T-helper 22 cell (primary cell): ENCODE measurements around the gene PATL2.
"Not testable (repeated sequence)": the region's sequence is repeated elsewhere in the genome, so short reads cannot be mapped to it uniquely, and the experiment has no call there.

Source experiments
- DNase-seq: peaks from one replicate; pipeline ENCODE4 v3.0.0-alpha.2; 2020; ENCODE audit warnings: low read depth

PATL2 gene

DNA sequence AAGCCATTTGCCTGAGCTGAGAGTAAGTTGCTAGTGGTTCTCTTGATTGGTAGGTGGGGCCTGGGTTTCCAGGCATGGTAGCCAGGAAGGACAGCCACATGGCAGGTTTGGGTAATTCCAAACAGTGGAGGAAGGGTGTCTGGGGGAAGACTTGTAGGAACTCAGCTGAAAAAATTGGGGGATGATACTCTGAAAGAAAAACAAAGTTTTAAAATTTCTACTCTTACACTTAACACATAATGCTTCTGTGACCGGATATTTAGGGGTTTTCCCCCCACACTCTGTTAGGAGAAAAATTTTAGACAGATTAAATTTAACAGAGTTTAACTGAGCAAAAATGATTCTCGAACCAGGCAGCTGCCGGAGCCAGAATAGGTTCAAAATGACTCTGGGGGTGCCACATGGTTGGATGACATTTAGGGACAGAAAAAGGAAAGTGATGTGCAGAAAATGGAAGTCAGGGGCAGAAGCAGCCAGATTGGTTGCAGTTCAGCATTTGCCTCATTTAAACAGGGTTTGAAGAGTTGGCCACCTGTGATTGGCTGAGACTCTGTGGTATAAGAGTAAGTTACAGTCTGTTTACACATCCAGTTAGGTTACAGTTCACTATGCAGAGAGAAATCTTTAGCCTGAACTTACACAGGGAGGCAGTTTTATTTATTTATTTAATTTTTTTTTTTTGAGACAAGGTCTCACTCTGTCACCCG, 8.3 kb upstream of the PATL2 start:
- DNase-seq = peak; percentile 42

DNA sequence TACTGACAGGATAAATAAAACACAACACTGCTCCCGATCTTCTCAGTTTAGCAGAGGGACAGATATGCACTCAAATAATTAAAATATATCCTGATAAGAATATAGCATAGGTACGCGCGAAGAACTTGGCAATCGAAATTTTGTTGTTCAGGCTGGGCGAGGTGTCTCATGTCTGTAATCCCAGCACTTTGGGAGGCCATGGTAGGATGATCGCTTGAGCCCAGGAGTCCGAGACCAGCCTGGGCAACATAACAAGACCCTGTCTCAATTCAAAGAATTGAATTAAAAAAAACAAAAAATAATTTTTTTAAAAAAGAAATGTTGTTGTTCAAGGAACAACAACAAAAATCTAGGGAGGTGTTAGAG, 7.8 kb upstream of the PATL2 start:
- DNase-seq = no peak

DNA sequence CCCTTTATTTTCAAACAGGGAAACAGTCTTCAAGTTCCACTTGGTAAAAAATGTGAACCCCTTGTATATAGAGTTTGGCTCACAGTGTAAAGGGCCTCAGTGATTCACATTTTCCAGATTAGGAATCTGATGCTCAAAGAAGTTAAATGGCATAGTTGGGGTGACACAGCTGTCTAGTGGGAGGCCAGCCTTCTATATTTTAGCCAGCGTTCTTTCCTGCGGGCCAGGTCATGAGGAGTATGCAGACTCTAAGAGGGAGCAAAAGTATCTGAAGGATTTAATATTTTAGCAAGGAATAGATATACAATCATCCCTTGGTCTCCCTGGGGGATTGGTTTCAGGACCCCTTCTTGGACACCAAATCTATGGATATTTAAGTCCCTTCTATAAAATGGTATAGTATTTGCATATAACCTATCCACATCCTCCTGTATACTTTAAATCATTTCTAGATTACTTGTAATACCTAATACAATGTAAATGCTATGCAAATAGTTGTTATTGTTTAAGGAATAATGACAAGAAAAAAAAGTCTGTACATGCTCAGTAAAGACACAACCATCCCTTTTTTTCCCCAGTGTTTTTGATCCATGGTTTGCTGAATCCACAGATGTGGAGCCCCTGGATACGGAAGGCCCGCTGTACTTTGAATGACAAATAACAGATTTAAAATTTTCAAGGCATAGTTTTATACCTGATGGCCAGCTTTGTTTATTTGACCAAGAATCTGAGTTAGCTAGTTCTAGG, 7.2 kb upstream of the PATL2 start:
- no peak for DNase-seq

DNA sequence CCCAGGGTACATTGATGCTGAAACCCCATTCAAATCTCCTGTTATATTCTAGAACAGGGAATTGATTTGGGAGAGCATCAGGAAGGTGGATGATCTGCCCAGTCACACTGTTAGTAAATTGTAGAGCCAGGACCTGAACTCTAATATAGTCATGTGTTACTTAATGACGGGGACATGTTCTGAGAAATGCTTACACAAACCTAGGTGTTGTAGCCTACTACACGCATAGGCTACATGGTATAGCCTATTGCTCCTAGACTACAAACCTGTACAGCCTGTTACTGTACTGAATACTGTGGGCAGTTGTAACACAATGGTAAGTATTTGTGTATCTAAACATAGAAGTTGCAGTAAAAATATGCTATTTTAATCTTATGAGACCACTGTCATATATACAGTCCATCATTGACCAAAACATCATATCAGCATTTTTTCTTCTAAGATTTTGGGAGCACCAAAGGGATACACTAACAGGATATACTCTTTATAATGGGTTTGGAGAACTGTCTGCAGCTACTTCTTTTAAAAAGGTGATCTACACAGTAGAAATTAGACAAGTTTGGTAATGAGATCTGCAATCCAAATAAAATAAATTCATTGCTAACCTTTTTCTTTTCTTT, 6.0 kb upstream of the PATL2 start:
- DNase-seq = no peak

DNA sequence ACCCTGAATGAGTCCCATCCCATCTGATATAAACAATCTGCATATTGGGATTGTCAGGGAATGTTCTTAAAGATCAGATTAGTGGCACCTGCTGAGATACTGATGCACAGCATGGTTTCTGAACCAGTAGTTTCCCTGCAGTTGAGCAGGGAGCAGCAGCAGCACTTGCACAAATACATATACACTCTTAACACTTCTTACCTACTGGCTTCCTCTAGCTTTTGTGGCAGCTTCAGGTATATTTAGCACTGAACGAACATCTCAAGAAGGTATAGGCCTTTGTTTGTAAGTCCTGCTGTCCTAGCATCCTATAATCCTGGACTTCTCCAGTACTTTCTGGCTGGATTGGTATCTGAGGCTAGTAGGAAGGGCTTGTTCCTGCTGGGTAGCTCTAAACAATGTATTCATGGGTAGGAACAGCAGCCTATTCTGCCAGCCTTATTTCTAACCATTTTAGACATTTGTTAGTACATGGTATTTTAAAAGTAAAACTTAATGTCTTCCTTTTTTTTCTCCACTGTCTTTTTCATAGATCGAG, 4.7 kb upstream of the PATL2 start:
- DNase-seq = no peak

DNA sequence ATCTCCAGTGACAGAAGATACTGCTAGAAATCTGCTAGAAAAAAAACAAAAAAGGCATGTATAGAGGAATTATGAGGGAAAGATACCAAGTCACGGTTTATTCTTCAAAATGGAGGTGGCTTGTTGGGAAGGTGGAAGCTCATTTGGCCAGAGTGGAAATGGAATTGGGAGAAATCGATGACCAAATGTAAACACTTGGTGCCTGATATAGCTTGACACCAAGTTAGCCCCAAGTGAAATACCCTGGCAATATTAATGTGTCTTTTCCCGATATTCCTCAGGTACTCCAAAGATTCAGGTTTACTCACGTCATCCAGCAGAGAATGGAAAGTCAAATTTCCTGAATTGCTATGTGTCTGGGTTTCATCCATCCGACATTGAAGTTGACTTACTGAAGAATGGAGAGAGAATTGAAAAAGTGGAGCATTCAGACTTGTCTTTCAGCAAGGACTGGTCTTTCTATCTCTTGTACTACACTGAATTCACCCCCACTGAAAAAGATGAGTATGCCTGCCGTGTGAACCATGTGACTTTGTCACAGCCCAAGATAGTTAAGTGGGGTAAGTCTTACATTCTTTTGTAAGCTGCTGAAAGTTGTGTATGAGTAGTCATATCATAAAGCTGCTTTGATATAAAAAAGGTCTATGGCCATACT, 4.1 kb upstream of the PATL2 start:
- no peak for DNase-seq

DNA sequence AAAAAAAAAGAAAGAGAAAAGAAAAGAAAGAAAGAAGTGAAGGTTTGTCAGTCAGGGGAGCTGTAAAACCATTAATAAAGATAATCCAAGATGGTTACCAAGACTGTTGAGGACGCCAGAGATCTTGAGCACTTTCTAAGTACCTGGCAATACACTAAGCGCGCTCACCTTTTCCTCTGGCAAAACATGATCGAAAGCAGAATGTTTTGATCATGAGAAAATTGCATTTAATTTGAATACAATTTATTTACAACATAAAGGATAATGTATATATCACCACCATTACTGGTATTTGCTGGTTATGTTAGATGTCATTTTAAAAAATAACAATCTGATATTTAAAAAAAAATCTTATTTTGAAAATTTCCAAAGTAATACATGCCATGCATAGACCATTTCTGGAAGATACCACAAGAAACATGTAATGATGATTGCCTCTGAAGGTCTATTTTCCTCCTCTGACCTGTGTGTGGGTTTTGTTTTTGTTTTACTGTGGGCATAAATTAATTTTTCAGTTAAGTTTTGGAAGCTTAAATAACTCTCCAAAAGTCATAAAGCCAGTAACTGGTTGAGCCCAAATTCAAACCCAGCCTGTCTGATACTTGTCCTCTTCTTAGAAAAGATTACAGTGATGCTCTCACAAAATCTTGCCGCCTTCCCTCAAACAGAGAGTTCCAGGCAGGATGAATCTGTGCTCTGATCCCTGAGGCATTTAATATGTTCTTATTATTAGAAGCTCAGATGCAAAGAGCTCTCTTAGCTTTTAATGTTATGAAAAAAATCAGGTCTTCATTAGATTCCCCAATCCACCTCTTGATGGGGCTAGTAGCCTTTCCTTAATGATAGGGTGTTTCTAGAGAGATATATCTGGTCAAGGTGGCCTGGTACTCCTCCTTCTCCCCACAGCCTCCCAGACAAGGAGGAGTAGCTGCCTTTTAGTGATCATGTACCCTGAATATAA, 2.2 kb upstream of the PATL2 start:
- no peak for DNase-seq

DNA sequence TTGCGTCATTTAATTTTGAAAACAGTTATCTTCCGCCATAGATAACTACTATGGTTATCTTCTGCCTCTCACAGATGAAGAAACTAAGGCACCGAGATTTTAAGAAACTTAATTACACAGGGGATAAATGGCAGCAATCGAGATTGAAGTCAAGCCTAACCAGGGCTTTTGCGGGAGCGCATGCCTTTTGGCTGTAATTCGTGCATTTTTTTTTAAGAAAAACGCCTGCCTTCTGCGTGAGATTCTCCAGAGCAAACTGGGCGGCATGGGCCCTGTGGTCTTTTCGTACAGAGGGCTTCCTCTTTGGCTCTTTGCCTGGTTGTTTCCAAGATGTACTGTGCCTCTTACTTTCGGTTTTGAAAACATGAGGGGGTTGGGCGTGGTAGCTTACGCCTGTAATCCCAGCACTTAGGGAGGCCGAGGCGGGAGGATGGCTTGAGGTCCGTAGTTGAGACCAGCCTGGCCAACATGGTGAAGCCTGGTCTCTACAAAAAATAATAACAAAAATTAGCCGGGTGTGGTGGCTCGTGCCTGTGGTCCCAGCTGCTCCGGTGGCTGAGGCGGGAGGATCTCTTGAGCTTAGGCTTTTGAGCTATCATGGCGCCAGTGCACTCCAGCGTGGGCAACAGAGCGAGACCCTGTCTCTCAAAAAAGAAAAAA, 1.4 kb upstream of the PATL2 start:
- peak; percentile 44 for DNase-seq

DNA sequence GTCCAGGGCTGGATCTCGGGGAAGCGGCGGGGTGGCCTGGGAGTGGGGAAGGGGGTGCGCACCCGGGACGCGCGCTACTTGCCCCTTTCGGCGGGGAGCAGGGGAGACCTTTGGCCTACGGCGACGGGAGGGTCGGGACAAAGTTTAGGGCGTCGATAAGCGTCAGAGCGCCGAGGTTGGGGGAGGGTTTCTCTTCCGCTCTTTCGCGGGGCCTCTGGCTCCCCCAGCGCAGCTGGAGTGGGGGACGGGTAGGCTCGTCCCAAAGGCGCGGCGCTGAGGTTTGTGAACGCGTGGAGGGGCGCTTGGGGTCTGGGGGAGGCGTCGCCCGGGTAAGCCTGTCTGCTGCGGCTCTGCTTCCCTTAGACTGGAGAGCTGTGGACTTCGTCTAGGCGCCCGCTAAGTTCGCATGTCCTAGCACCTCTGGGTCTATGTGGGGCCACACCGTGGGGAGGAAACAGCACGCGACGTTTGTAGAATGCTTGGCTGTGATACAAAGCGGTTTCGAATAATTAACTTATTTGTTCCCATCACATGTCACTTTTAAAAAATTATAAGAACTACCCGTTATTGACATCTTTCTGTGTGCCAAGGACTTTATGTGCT, 721 bp upstream of the PATL2 start:
- peak; percentile 36 for DNase-seq

DNA sequence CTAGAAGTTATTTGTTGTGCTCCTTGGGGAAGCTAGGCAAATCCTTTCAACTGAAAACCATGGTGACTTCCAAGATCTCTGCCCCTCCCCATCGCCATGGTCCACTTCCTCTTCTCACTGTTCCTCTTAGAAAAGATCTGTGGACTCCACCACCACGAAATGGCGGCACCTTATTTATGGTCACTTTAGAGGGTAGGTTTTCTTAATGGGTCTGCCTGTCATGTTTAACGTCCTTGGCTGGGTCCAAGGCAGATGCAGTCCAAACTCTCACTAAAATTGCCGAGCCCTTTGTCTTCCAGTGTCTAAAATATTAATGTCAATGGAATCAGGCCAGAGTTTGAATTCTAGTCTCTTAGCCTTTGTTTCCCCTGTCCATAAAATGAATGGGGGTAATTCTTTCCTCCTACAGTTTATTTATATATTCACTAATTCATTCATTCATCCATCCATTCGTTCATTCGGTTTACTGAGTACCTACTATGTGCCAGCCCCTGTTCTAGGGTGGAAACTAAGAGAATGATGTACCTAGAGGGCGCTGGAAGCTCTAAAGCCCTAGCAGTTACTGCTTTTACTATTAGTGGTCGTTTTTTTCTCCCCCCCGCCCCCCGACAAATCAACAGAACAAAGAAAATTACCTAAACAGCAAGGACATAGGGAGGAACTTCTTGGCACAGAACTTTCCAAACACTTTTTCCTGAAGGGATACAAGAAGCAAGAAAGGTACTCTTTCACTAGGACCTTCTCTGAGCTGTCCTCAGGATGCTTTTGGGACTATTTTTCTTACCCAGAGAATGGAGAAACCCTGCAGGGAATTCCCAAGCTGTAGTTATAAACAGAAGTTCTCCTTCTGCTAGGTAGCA, 657 bp downstream of the PATL2 start:
- no peak for DNase-seq

DNA sequence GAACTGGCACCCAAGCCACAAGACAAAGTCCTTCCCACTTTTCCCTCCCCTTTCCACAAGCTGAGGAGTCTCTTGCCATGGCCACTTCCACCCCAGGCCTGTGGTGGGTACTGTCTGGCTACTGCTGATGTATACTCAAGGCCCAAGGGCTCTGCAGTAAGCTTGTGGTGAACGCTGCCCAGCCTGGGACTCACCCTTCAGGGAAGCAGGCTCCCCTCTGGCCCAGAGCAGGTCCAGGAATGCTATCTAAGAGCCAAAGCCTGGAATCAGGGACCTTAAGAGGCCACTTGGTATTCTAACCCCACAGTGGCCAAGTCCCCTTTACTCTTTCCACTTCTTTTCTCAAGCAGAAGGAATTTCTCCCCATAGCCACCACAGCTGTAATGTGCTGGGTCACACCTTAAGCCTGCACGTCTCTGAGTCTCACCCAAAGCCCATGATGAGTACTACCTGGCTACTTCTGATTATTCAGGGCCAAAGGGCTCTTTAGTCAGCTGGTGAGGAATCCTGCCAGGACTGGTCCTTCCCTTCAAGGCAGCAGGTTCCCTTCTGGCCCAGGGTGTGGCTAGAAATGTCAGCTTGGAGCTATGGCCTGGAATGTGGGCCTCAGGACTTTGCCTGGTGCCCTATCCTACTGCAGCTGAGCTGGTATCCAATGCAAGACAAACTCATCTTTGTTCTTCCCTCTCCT, 4.0 kb downstream of the PATL2 start:
- no peak for DNase-seq

DNA sequence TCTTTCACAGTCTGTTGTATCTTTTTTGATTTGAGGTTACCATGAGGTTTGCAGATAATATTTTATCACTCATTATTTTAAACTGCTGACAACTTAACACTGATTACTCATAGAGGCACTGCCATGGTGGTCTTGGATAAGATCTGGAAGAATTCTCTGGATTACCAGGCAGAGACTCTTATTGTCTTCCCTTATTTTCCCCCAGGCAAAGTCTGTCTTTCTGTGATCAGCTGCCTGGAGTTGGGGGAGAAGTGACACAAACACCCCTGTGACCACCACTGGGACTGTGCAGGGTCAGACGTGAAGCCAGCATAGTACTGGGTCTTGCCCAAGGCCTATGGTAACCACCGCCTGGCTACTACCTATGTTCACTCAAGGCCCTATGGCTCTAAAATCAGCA, 4.7 kb downstream of the PATL2 start:
- no peak for DNase-seq

DNA sequence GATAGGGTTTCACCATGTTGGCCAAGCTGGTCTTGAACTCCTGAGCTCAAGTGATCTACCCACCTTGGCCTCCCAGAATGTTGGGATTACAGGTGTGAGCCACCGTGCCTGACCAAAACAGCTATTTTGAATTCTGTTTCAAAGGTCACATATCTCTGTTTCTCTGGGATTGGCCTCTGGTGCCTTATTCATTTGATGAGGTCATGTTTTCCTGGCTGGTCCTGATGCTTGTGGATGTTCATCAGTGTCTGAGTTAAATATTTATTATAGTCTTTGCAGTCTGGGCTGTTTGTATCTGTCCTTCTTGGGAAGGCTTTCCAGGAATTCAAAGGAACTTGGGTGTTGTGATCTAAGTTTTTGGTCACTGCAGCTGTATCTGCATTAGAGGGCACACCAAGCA, 5.1 kb downstream of the PATL2 start:
- DNase-seq = no peak

DNA sequence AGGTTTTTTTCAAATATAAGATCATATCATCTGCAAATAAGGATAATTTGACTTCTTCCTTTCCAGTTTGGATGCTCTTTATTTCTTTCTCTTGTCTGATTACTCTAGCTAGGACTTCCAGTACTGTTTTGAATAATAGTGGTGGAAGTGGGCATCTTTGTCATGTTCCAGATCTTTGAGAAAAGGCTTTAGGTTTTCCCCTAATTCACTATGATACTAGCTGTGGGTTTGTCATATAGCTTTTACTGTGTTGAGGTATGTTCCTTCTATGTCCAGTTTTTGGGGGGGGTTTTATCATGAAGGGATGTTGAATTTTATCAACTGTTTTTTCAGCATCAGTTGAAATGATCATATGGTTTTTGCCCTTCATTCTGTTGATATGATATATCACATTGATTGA, 10.4 kb downstream of the PATL2 start:
- DNase-seq = not testable (repeated sequence)

DNA sequence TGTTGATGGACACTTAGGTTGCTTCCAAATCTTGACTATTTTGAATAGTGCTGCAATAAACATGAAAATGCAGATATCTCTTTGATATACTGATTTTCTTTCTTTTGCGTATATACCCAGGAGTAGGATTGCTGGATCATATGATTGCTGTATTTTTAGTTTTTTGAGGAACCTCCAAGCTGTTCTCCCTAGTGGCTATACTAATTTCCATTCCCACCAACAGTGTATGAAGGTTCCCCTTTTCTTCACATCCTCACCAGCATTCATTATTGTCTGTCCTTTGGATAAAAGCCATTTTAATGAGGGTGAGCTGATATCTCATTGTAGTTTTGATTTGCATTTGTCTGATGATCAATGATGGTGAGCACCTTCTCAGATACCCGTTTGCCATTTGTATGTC, 12.5 kb downstream of the PATL2 start:
- DNase-seq = no peak

DNA sequence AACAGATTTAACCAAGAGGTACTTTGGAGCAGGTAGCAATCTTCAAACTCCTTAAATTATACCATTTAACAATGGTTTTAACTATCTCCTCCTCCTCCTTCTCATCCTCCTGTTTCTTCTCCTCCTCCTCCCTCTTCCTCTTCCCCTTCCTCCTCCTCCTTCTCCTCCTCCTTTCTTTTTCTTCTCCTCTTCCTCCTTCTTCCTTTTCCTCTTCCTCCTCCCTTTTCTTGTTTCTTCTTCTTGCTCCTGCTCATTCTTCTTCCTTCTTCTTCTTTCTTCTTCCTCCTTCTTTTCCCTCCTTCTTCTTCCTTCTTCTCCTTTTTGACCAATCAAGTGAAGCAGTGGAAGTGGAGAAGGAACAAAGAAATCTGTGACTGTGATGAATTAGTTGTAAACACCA, 14.1 kb downstream of the PATL2 start:
- DNase-seq = no peak

DNA sequence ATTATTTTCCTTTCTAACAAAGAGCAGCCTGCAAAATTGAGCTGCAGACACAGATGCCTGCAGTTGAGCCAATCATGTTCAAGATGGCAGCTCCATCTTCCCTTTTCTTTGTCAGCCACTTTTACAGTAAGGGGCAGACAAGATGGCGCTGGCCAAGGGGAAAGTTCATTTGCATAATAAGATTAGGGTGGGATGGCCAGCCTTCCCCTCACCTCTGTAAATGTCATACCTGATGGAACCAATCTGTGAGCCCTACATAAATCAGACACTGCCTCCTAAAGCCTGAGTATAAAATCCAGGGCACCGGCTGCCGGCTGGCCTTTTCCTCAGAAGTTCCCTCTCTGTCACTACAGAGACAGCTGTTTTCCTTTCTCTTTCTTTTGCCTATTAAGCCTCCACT, 15.8 kb downstream of the PATL2 start:
- no peak for DNase-seq

DNA sequence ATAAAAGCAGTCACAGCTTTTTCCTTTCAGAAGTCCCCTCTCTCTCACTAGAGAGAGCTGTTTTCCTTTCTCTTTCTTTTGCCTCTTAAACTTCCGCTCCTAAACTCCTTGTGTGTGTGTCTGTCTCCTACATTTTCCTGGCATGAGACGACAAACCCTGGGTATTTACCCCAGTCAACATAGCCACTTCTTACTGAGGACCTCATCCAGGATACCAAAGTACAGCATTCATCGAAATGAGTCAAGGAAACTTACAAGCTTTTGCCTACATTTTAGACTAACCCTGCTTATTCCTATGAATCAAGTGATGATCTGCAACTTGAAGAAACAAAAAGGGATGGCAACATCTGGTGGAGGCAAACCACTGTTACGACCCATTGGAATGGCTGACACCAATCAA, 16.7 kb downstream of the PATL2 start:
- DNase-seq = no peak

DNA sequence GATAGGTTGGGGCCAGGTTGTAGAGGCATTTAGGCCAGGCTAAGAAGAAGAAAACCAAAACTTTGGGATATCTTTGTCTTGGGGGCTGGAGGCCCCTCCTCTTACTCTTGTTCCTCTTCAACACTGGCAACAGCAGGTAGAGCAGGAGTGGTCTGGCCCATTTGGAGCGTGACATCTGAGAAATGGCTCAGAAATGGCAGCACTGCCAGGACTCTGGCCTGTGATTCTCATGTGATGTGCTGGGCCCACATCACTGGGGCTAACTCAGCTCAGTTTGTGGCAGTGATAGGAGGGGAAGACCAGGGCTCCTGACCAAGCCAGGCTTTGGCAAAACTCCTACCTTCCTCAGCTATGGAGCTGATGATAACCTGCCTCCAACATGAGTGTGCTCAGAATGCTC, 18.5 kb downstream of the PATL2 start:
- no peak for DNase-seq
